HCEC 1CT (cell line): ENCODE results near the gene RGL1.

ENCODE experiments used
- DNase-seq: peaks from one replicate; pipeline ENCODE4 v3.0.0-alpha.2; 2017

Gene RGL1

GRCh38 chr1:183787704-183788103 lies 17.2 kb upstream of the RGL1 start:
- no peak for DNase-seq

DNA sequence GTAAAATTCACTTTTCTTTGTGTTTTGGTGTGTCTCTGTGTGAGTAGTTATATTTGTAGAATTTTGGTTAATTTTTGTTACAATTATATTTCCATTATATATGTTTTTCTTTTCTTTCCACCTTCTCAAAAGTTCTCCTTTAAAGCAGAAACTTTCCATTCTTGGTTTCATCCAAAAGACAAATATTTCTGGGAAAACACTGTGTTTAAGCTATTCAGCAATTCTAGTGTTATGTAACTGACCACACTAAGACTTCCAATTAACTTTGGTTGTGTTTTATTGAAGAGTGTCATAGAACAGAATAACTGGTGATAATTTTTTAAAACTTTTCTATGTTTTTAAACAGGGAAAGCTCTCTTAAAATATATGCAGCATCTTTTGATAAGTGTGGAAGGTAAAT lies 13.6 kb upstream of the RGL1 start:
- DNase-seq = no peak

GRCh38 chr1:183792300-183792699 lies 12.6 kb upstream of the RGL1 start:
- no peak for DNase-seq

- DNase-seq = no peak
Observed at GRCh38 chr1:183794088-183794487, 10.8 kb upstream of the RGL1 start.

DNA sequence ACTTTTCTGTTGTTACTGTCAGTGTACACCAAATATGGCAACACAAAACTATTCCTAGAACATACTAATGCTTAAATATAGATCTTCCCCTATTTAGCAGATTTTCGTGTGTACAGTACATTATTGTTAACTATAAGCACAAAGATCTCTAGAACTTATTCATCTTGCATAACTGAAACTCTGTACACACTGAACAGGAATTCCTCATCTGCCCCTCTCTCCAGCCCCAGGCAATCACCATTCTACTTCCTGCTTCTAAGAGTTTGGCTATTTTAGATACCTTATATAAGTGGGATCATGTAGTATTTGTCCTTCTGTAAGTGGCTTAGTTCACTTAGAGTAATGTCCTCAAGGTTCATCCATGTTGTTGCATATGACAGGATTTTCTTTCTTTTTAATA lies 4.5 kb upstream of the RGL1 start:
- DNase-seq = no peak

GRCh38 chr1:183801649-183802048 lies 3.3 kb upstream of the RGL1 start:
- no peak for DNase-seq

GRCh38 chr1:183804387-183804786 lies 533 bp upstream of the RGL1 start:
- no peak for DNase-seq

DNA sequence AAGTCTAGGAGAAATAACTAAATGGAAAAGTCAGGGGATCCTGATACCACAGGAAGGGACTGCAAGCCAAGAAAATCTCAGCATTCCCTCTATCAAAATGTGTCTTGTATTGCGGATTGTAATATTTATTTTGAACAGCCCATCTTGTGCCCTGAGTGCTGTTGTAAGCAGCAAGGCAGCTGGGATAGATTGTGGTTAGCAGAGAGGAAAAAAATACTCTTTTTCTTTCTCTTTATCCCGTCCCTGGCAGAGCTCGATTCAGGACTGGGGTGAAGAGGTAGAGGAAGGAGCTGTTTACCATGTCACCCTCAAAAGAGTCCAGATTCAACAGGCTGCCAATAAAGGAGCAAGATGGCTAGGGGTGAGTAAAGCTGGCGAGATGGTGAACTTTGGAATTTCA lies 1.2 kb downstream of the RGL1 start:
- DNase-seq = peak; percentile 17

- DNase-seq = no peak
Observed at GRCh38 chr1:183806675-183807074, 1.8 kb downstream of the RGL1 start.

GRCh38 chr1:183807549-183808168 lies 2.7 kb downstream of the RGL1 start:
- DNase-seq = peak; percentile 92

DNA sequence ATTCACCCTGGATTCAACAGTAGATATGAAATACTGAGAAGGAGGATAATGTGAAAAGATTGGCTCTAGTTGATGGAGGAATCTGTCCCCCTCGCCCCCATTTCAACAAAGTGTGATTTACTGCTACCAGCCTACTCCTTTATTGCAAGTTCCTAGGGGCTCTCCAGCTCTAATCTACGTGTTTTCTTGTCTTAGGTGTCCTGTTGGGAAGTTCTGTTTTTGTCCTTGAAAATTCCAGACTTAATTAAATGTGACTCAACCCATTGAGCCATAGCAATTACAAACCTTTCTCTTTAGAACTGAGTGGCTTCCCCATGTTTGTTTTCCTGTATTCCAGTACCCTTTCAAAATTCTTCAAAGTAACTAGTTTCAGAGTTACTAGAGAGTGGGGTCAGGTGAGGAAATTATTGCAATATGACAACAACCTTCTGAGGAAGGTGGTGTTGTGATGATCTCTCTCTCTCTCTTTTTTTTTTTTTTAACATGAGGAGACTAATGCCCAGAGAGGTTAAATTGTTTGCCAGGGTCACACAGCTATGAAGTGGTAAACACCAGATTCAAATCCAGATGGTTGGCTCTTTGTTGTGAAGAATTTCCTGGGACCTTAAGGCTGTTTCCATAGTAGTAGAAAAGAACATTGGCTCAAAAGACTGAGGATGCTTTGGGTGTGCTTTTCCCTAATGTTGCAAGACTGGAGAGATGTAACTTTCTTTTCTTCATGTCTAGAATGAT lies 3.5 kb downstream of the RGL1 start:
- DNase-seq = peak; percentile 22

GRCh38 chr1:183810121-183810520 lies 5.2 kb downstream of the RGL1 start:
- no peak for DNase-seq

DNA sequence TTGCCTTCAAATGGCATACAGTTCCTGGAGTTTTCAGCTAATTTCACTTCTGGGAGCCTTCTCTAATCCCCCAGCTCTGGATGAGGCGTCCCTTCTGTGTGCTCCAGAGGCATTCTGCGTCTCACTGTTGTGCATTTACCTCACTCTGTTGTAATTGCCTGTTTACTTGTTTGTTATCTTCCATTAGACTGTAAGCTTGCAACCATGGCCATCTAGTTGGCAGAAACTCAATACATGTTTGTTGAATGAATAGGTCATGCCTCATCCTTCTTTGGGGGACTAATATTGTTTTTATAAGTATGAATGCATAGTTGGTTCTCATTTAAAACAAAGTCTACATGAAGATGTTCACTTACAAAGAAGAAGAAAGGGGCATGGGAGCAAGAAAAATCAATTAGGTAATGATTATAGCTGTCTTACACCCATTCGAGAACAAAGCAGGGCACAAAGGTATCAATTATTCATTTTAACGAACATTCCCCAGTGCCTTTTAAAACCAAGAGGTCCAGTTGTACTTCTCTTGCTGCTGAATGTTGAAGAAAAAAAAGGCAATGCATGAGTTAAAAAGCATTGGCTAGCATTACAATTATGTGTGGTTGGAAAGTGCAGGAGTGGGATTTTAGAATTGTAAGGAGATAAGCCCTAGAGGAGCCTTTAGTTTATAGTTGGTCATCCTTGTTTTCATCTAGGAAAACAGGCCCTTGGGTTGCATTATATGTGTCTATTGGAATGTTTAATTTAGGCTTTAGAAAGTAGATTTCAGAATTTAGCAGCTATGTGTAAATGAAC lies 6.0 kb downstream of the RGL1 start:
- DNase-seq = peak; percentile 11

GRCh38 chr1:183812128-183812527 lies 7.2 kb downstream of the RGL1 start:
- DNase-seq = no peak

DNA sequence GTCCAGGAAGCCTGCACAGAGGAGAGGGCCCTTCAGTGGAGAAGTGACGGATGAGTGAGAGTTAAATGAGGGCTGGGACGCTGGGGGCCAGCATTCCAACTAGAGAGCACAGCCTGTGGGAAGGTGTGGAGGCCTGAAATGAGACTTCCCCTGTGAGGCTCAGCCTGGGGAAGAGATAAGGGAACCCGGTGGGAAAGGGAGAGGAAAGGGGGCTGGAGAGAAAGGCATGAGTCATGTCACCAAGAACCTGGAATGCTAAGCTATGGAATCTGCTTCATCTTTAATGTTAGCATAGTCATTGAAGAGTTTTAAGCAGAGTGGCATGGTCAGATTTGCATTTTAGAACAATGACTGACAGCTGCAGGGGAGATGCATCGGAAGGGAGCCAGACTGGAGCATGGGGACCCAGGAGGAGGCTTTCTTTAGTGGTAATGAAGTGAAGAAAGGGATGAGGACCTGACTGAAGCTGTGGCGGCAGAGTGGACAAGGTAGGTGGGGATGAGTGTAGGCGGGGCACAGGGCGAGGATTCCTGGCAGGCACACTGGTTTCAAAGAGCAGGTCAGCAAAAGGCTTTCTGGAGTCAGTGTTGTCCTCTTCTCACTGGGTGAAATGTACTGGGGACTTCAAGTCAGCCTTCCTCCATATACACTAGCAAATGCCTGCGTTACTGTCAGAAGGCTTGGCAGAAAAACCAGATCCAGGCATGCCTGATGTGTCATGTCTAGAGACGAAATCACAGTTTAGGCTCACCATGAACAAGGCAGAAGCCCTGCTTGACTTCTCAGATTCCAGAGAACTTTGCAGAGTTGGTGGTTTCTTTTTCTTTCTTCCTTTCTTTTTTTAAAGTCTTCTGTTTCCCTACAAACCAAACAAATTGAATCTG lies 8.0 kb downstream of the RGL1 start:
- peak; percentile 20 for DNase-seq

- no peak for DNase-seq
Observed at GRCh38 chr1:183814121-183814681, 9.3 kb downstream of the RGL1 start.

GRCh38 chr1:183816110-183816509 lies 11.2 kb downstream of the RGL1 start:
- no peak for DNase-seq

DNA sequence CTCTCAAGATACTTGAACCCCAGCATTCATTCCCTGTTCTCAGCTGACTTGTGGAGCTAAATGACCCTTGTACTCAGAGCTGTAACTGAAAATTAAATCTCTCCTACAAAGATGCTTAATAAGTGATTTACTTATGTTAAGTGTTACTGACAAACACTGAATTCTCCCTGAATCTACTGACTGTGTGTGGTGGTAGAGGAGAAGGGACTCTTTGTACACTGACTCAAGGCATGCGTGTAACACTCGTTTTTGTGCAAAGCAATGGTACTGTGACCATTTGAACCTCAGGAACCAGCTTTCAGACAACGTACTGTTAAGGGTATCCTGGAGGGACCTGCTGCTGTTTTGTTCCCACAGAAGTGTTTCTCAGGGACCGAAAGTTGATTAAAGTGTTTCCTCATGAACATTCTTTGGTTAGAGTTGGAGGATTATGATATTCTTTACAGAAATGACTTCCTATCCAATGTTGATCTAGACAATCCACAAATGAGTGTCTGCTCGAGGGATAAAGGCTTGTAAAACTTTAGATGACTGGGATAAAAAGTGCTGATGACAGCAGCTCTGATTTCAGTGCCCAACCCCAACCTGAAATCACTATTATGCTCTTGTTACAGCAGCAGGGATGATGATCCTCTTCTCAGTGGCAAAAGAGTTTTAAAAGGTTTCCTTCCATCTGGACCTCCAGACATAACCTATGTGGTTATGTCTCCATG lies 12.8 kb downstream of the RGL1 start:
- no peak for DNase-seq

- no peak for DNase-seq
Observed at GRCh38 chr1:183819059-183819458, 14.1 kb downstream of the RGL1 start.

DNA sequence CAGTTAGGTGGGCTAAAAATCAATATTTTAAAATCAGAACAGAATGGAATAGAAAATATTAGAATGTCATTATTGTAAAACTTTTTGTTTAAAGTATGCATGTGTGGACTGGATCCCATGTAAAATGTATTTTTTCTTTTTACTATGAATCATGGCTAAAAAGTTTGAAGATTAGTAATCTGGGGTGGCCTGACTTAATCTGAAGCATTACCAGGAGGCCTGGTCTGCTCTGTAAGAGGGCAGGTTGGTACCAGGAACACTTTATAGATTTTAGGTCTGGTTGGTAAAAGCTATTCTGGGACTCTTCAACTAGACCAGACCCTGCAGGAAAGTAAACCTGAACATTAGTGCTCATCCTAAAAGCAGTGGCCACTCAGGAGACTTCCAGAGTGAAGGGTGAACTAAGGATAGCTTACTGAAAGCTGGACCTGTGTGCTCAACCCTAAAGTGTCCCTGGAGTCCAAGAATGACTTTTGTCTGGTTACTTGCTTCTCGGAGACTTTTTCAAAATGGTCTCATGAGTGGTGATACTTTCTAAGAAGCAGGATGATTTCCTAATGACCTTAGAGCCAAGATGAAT lies 16.5 kb downstream of the RGL1 start:
- DNase-seq = peak; percentile 9

- DNase-seq = peak; percentile 55
Observed at GRCh38 chr1:183821889-183822611, 17.1 kb downstream of the RGL1 start.
